Measurements from ENCODE around the gene CLEC4D. TPM values are rescaled to one million over a fixed set of nuclear protein-coding genes. Genes with fewer than 3 reads are reported as not detected.
"Not testable (repeated sequence)": the region's sequence is repeated elsewhere in the genome, so short reads cannot be mapped to it uniquely, and the experiment has no call there.

CLEC4D gene
- total RNA-seq, 1 experiment from 2014 or later = not detected

DNA sequence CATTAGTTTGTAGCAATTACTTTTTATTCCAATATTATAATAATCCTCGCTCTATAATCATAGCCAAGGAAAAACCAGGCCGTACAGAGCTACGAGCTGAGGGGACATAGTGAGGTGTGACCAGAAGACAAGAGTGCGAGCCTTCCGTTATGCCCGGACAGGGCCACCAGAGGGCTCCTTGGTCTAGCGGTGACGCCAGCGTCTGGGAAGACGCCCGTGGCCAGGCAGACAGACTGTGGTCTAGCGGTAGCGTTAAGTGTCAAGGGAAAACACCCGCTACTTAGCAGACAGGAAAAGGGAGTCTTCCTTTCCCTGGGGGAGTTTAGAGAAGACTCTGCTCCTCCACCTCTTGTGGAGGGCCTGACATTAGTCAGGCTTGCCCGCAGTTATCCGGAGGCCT is 24.5 kb downstream of the CLEC4D start:
- ATAC-seq; POLR2A ChIA-PET; H3K4me1 ChIP-seq (ENCODE audit: control insufficient read depth, insufficient read depth, low read length); BruUV-seq (replicated peaks); H3K27me3 ChIP-seq (ENCODE audit: control insufficient read depth, insufficient read depth, low read length); DNase-seq (ENCODE audit: low read depth, low spot score); H3K4me3 ChIP-seq (ENCODE audit: low read depth in 2 of 2, low read length in 2 of 2); in situ Hi-C loops (cut with HindIII; ENCODE audit: low pct_unique_long_range_greater_than_20kb, low sequenced_read_pairs); H3K9me3 ChIP-seq (ENCODE audit: control insufficient read depth, insufficient read depth, low read depth, low read length); H3K36me3 ChIP-seq (ENCODE audit: control insufficient read depth, insufficient read depth, low read length); H3K27ac ChIP-seq (ENCODE audit: low read length); intact Hi-C loops (cut with micrococcal nuclease; ENCODE audit: unreplicated experiment): not testable (repeated sequence)
- CTCF ChIA-PET = interaction anchor here (1.3 kb wide), 1 partner anchor 72 kb away, joined by 3 read pairs; no protein-coding TSS in a partner anchor
- TF ChIP-seq, protein P1, sequence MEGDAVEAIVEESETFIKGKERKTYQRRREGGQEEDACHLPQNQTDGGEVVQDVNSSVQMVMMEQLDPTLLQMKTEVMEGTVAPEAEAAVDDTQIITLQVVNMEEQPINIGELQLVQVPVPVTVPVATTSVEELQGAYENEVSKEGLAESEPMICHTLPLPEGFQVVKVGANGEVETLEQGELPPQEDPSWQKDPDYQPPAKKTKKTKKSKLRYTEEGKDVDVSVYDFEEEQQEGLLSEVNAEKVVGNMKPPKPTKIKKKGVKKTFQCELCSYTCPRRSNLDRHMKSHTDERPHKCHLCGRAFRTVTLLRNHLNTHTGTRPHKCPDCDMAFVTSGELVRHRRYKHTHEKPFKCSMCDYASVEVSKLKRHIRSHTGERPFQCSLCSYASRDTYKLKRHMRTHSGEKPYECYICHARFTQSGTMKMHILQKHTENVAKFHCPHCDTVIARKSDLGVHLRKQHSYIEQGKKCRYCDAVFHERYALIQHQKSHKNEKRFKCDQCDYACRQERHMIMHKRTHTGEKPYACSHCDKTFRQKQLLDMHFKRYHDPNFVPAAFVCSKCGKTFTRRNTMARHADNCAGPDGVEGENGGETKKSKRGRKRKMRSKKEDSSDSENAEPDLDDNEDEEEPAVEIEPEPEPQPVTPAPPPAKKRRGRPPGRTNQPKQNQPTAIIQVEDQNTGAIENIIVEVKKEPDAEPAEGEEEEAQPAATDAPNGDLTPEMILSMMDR (IDR thresholded peaks at IDR 0.05) = peak; percentile 65

- POLR2A ChIA-PET; CTCF ChIA-PET; BruUV-seq (replicated peaks); H3K36me3 ChIP-seq (ENCODE audit: control insufficient read depth, insufficient read depth, low read length); in situ Hi-C loops (cut with HindIII; ENCODE audit: low pct_unique_long_range_greater_than_20kb, low sequenced_read_pairs); H3K4me1 ChIP-seq (ENCODE audit: control insufficient read depth, insufficient read depth, low read length); H3K4me3 ChIP-seq (ENCODE audit: low read depth in 2 of 2, low read length in 2 of 2); ATAC-seq; H3K9me3 ChIP-seq (ENCODE audit: control insufficient read depth, insufficient read depth, low read depth, low read length); H3K27me3 ChIP-seq (ENCODE audit: control insufficient read depth, insufficient read depth, low read length); H3K27ac ChIP-seq (ENCODE audit: low read length); DNase-seq (ENCODE audit: low read depth, low spot score): not testable (repeated sequence)
- intact Hi-C loops (cut with micrococcal nuclease; ENCODE audit: unreplicated experiment) = loop anchor here (10.0 kb wide), 1 partner anchor 504 kb away; no protein-coding TSS in a partner anchor
These were observed 27.5 kb downstream of the CLEC4D start, which contains the start of gene CLEC4E for GRCh38 chr12:8540831-8541230. CLEC4E (minus strand) TSS chr12:8540905; CDS start chr12:8540797, 108 bp downstream.

GRCh38 chr12:8541562-8541961 is 28.3 kb downstream of the CLEC4D start:
- ChIA-PET POLR2A (no interaction called here), CTCF (no interaction called here)
- H3K9me3 ChIP-seq (ENCODE audit: control insufficient read depth, insufficient read depth, low read depth, low read length) = no peaks in the 10 kb centered on the region
- no peak overlapping the region for H3K4me3 ChIP-seq (ENCODE audit: low read depth in 2 of 2, low read length in 2 of 2)
- peaks cover 4% of the 10 kb centered on the region; the same call in 1 of the 2 replicates for H3K27me3 ChIP-seq (ENCODE audit: control insufficient read depth, insufficient read depth, low read length)
- DNase-seq (ENCODE audit: low read depth, low spot score) = no peak
- no peaks in the 10 kb centered on the region for H3K36me3 ChIP-seq (ENCODE audit: control insufficient read depth, insufficient read depth, low read length)
- no TSS peak for BruUV-seq (replicated peaks)
- ATAC-seq = no peak
- intact Hi-C loops (cut with micrococcal nuclease; ENCODE audit: unreplicated experiment) = loop anchor here (10.0 kb wide), 1 partner anchor 503 kb away; no protein-coding TSS in a partner anchor
- TF ChIP-seq, protein P1 (IDR thresholded peaks at IDR 0.05) = no peak
- no peak for TF ChIP-seq POLR2AphosphoS5 (IDR thresholded peaks at IDR 0.05; ENCODE audit: low read depth, low read length)
- in situ Hi-C loops (cut with HindIII; ENCODE audit: low pct_unique_long_range_greater_than_20kb, low sequenced_read_pairs) = no loop called here
- H3K4me1 ChIP-seq (ENCODE audit: control insufficient read depth, insufficient read depth, low read length) = no peaks in the 10 kb centered on the region
- H3K27ac ChIP-seq (ENCODE audit: low read length) = no peak overlapping the region

DNA sequence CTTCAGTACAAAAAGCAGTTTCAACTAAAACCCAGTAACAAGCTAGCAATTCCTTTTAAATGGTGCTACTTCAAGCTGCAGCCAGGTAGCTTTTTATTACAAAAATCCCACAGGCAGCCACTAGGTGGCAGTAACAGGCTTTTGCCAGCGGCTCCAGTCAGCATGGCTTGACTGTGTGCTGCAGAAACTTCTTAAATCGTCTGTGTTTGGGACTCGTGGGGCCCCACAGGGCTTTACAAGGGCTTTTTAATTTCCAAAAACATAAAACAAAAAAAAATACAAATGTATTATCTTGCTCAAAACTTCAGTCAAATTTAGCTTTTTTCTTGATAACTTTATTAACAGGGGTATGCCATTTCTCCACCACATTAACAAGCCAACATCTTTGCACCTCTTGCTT is 31.0 kb downstream of the CLEC4D start:
- peak; percentile 35 for DNase-seq (ENCODE audit: low read depth, low spot score)
- Histone ChIP-seq H3K27me3 (ENCODE audit: control insufficient read depth, insufficient read depth, low read length) (no peaks in the 10 kb centered on the region; the same call in none of the 2 replicates), H3K4me1 (ENCODE audit: control insufficient read depth, insufficient read depth, low read length) (no peaks in the 10 kb centered on the region), H3K9me3 (ENCODE audit: control insufficient read depth, insufficient read depth, low read depth, low read length) (no peaks in the 10 kb centered on the region), H3K36me3 (ENCODE audit: control insufficient read depth, insufficient read depth, low read length) (no peaks in the 10 kb centered on the region), H3K4me3 (ENCODE audit: low read depth in 2 of 2, low read length in 2 of 2) (no peak overlapping the region), H3K27ac (ENCODE audit: low read length) (no peak overlapping the region)
- peak; percentile 79 for ATAC-seq
- POLR2A ChIA-PET = no interaction called here
- in situ Hi-C loops (cut with HindIII; ENCODE audit: low pct_unique_long_range_greater_than_20kb, low sequenced_read_pairs) = no loop called here
- BruUV-seq (replicated peaks) = no TSS peak
- CTCF ChIA-PET = interaction anchor here (0.7 to 1.3 kb wide), 5 partner anchors 10 to 1498 kb away, joined by 3 to 16 read pairs (median 4); no protein-coding TSS in a partner anchor
- intact Hi-C loops (cut with micrococcal nuclease; ENCODE audit: unreplicated experiment) = loop anchor here (2.0 to 10.0 kb wide), 2 partner anchors 65 to 501 kb away; no protein-coding TSS in a partner anchor
- TF ChIP-seq, protein P2, sequence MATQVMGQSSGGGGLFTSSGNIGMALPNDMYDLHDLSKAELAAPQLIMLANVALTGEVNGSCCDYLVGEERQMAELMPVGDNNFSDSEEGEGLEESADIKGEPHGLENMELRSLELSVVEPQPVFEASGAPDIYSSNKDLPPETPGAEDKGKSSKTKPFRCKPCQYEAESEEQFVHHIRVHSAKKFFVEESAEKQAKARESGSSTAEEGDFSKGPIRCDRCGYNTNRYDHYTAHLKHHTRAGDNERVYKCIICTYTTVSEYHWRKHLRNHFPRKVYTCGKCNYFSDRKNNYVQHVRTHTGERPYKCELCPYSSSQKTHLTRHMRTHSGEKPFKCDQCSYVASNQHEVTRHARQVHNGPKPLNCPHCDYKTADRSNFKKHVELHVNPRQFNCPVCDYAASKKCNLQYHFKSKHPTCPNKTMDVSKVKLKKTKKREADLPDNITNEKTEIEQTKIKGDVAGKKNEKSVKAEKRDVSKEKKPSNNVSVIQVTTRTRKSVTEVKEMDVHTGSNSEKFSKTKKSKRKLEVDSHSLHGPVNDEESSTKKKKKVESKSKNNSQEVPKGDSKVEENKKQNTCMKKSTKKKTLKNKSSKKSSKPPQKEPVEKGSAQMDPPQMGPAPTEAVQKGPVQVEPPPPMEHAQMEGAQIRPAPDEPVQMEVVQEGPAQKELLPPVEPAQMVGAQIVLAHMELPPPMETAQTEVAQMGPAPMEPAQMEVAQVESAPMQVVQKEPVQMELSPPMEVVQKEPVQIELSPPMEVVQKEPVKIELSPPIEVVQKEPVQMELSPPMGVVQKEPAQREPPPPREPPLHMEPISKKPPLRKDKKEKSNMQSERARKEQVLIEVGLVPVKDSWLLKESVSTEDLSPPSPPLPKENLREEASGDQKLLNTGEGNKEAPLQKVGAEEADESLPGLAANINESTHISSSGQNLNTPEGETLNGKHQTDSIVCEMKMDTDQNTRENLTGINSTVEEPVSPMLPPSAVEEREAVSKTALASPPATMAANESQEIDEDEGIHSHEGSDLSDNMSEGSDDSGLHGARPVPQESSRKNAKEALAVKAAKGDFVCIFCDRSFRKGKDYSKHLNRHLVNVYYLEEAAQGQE (IDR thresholded peaks at IDR 0.05; ENCODE audit: insufficient read depth in 1 of 2, low read depth in 2 of 2, low read length in 1 of 2) = no peak
- no peak for TF ChIP-seq TCF7L2 (IDR thresholded peaks at IDR 0.05; ENCODE audit: low read depth, low read length)
- TF ChIP-seq, protein P1 (IDR thresholded peaks at IDR 0.05) = peak; percentile 90
- TF ChIP-seq POLR2AphosphoS5 (IDR thresholded peaks at IDR 0.05; ENCODE audit: low read depth, low read length) = no peak

All from Panc1 (cell line).